Measurements from ENCODE around the gene PRDM15. TPM values are rescaled to one million over a fixed set of nuclear protein-coding genes. Genes with fewer than 3 reads are reported as not detected.

Gene PRDM15
- total RNA-seq, 5 donors from 2014 or later (not counting 1 experiment from before 2014, with no cell fraction given): 17.8 to 22.0 (median 20.7) TPM

DNA sequence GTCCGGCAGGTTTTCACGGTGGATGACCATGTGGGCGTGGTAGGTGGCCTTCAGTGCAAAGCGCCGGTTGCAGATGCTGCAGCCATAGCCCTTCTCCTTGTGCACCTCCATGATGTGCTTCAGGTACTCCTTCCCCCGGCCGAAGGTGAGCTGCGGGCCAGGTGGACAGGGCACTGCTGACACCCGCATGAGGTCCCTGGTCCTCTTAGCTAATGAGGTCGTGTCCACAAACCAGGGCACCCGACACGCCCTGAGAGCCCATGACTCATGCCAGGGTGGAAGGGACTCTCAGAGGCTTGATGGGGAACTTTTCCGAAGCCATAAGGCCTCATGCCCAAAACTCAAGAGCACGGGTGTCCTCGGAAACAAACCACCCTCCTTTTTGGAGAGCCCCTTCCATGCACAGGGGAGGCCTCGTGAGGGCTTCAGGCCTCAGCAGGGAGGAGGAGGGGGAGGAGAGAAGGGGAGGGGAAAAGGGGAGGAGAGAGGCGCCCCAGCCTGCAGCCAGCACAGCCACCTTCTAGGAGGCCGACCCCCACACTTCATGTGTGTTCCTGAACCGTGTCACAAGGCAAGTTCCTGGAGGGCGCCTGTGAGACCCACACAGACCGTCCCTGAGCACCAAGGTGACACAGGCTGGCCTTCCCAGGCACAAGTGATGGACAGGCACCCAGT, 57.9 kb downstream of the PRDM15 start:
- Mint-ChIP-seq H3K36me3 (peaks cover 34% of the 10 kb centered on the region), H3K27ac (no peak overlapping the region), H3K4me3 (no peak overlapping the region), H3K9me3 (no peaks in the 10 kb centered on the region), H3K4me1 (peaks cover 6 to 10% (median 7%) of the 10 kb centered on the region in 3 donors), H3K27me3 (no peaks in the 10 kb centered on the region)
- 94% methylated on average over 14 of the region's 21 CpGs for WGBS (ENCODE audit: insufficient coverage)
- no peak for DNase-seq
- CTCF ChIA-PET: no interaction called here
- Histone ChIP-seq H3K27me3 (replicated peaks in 1 of 2; ENCODE audit: control insufficient read depth in 2 of 2, extremely low read depth in 1 of 2, insufficient read depth in 2 of 2, low read length in 1 of 2) (no peaks in the 10 kb centered on the region), H3K36me3 (ENCODE audit: control insufficient read depth in 2 of 2, extremely low read depth in 1 of 2, insufficient read depth in 1 of 2, low read length in 1 of 2) (peaks cover 3 to 25% of the 10 kb centered on the region in 2 donors), H3K4me3 (ENCODE audit: control insufficient read depth in 1 of 2, extremely low read depth in 1 of 2, low read length in 1 of 2) (no peak overlapping the region), H3K9me3 (no peaks in the 10 kb centered on the region), H3K27ac (ENCODE audit: low read length) (no peak overlapping the region), H3K4me1 (ENCODE audit: control insufficient read depth in 1 of 2, extremely low read depth in 1 of 2, insufficient read depth in 2 of 2, low read length in 2 of 2) (no peaks in the 10 kb centered on the region)
- POLR2A ChIA-PET: no interaction called here
- no peak for ATAC-seq (replicated peaks in 1 of 4)

DNA sequence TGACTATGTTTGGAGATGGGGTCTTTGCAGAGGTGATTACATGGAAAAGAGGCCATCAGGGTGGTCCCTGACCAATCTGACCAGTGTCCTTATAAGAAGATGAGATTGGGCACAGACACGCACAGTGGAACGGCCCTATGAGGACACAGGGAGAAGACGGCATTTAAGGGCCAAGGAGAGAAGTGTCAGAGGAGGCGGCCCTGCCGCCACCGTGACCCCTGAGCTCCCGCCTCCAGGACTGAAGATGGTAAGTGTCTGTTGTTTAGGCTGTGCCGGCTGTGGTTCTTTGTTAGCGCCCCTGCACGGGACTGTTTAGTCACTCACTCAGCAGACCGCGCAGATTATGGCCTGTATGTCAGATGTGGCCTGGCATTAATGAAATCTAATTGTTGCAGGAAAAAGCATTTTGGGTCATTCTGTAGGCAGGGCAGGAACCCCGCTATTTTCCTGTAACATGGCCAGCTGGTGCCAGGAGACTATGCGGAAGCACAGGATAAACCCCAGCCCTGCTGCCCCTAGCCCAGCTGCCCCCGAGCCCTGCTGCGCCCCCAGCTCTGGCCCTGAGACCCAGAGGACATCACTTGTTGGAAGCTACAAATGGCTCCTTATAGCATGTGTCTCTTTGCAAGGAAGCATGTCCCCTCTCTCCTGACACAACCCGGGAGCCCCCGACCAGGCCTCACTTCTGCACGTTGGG, 58.6 kb downstream of the PRDM15 start:
- Mint-ChIP-seq H3K27ac (no peak overlapping the region), H3K36me3 (peaks cover 29% of the 10 kb centered on the region), H3K9me3 (no peaks in the 10 kb centered on the region), H3K27me3 (no peaks in the 10 kb centered on the region), H3K4me1 (peaks cover 6 to 10% (median 7%) of the 10 kb centered on the region in 3 donors), H3K4me3 (no peak overlapping the region)
- POLR2A ChIA-PET: no interaction called here
- ATAC-seq (replicated peaks in 1 of 4) (no peak), DNase-seq (no peak)
- Histone ChIP-seq H3K9me3 (no peaks in the 10 kb centered on the region), H3K27me3 (replicated peaks in 1 of 2; ENCODE audit: control insufficient read depth in 2 of 2, extremely low read depth in 1 of 2, insufficient read depth in 2 of 2, low read length in 1 of 2) (no peaks in the 10 kb centered on the region), H3K4me1 (ENCODE audit: control insufficient read depth in 1 of 2, extremely low read depth in 1 of 2, insufficient read depth in 2 of 2, low read length in 2 of 2) (no peaks in the 10 kb centered on the region), H3K36me3 (ENCODE audit: control insufficient read depth in 2 of 2, extremely low read depth in 1 of 2, insufficient read depth in 1 of 2, low read length in 1 of 2) (peaks cover 7 to 22% of the 10 kb centered on the region in 2 donors), H3K4me3 (ENCODE audit: control insufficient read depth in 1 of 2, extremely low read depth in 1 of 2, low read length in 1 of 2) (no peak overlapping the region), H3K27ac (ENCODE audit: low read length) (no peak overlapping the region)
- 95% methylated on average over 17 of the region's 19 CpGs for WGBS (ENCODE audit: insufficient coverage)
- CTCF ChIA-PET: no interaction called here

GRCh38 chr21:41819856-41820281, 59.3 kb downstream of the PRDM15 start:
- no peaks in the 10 kb centered on the region for H3K9me3 ChIP-seq
- no peaks in the 10 kb centered on the region for H3K27me3 ChIP-seq (replicated peaks in 1 of 2; ENCODE audit: control insufficient read depth in 2 of 2, extremely low read depth in 1 of 2, insufficient read depth in 2 of 2, low read length in 1 of 2)
- DNase-seq (no peak), ATAC-seq (replicated peaks in 1 of 4) (no peak)
- H3K4me3 ChIP-seq (ENCODE audit: control insufficient read depth in 1 of 2, extremely low read depth in 1 of 2, low read length in 1 of 2): no peak overlapping the region
- H3K4me1 ChIP-seq (ENCODE audit: control insufficient read depth in 1 of 2, extremely low read depth in 1 of 2, insufficient read depth in 2 of 2, low read length in 2 of 2): no peaks in the 10 kb centered on the region
- peaks cover 13 to 25% of the 10 kb centered on the region in 2 donors for H3K36me3 ChIP-seq (ENCODE audit: control insufficient read depth in 2 of 2, extremely low read depth in 1 of 2, insufficient read depth in 1 of 2, low read length in 1 of 2)
- ChIA-PET CTCF (no interaction called here), POLR2A (no interaction called here)
- no peak overlapping the region for H3K27ac ChIP-seq (ENCODE audit: low read length)
- Mint-ChIP-seq H3K9me3 (no peaks in the 10 kb centered on the region), H3K4me3 (no peak overlapping the region), H3K4me1 (peaks cover 6 to 10% (median 7%) of the 10 kb centered on the region in 3 donors), H3K27me3 (no peaks in the 10 kb centered on the region), H3K27ac (no peak overlapping the region), H3K36me3 (peaks cover 30% of the 10 kb centered on the region)
- 93% methylated on average over 9 of the region's 19 CpGs for WGBS (ENCODE audit: insufficient coverage)

GRCh38 chr21:41819236-41819855, 59.8 kb downstream of the PRDM15 start:
- Mint-ChIP-seq H3K9me3 (no peaks in the 10 kb centered on the region), H3K27ac (no peak overlapping the region)

GRCh38 chr21:41817877-41818855, 61.0 kb downstream of the PRDM15 start:
- H3K9me3 ChIP-seq: no peaks in the 10 kb centered on the region
- H3K4me1 ChIP-seq (ENCODE audit: control insufficient read depth in 1 of 2, extremely low read depth in 1 of 2, insufficient read depth in 2 of 2, low read length in 2 of 2): no peaks in the 10 kb centered on the region
- peaks cover 15 to 28% of the 10 kb centered on the region in 2 donors for H3K36me3 ChIP-seq (ENCODE audit: control insufficient read depth in 2 of 2, extremely low read depth in 1 of 2, insufficient read depth in 1 of 2, low read length in 1 of 2)
- ChIA-PET POLR2A (no interaction called here), CTCF (interaction anchor here in 1 of 2 donors (1.9 to 2.8 kb wide), 2 partner anchors 299 to 535 kb away, joined by 12 to 37 read pairs; no protein-coding TSS in a partner anchor)
- no peaks in the 10 kb centered on the region for H3K27me3 ChIP-seq (replicated peaks in 1 of 2; ENCODE audit: control insufficient read depth in 2 of 2, extremely low read depth in 1 of 2, insufficient read depth in 2 of 2, low read length in 1 of 2)
- Mint-ChIP-seq H3K9me3 (no peaks in the 10 kb centered on the region), H3K4me3 (no peak overlapping the region), H3K4me1 (peaks cover 6 to 10% (median 7%) of the 10 kb centered on the region in 3 donors), H3K27ac (no peak overlapping the region), H3K27me3 (no peaks in the 10 kb centered on the region), H3K36me3 (peaks cover 23% of the 10 kb centered on the region)
- H3K27ac ChIP-seq (ENCODE audit: low read length): no peak overlapping the region
- ATAC-seq (replicated peaks in 1 of 4): no peak
- 92% methylated on average over 11 of the region's 24 CpGs for WGBS (ENCODE audit: insufficient coverage)
- DNase-seq: no peak
- no peak overlapping the region for H3K4me3 ChIP-seq (ENCODE audit: control insufficient read depth in 1 of 2, extremely low read depth in 1 of 2, low read length in 1 of 2)

More at GRCh38 chr21:41819236-41819855, 59.8 kb downstream of the PRDM15 start:
- no peak overlapping the region for H3K4me3 ChIP-seq (ENCODE audit: control insufficient read depth in 1 of 2, extremely low read depth in 1 of 2, low read length in 1 of 2)
- no peaks in the 10 kb centered on the region for H3K4me1 ChIP-seq (ENCODE audit: control insufficient read depth in 1 of 2, extremely low read depth in 1 of 2, insufficient read depth in 2 of 2, low read length in 2 of 2)
- peaks cover 13 to 24% of the 10 kb centered on the region in 2 donors for H3K36me3 ChIP-seq (ENCODE audit: control insufficient read depth in 2 of 2, extremely low read depth in 1 of 2, insufficient read depth in 1 of 2, low read length in 1 of 2)
- no peaks in the 10 kb centered on the region for H3K27me3 ChIP-seq (replicated peaks in 1 of 2; ENCODE audit: control insufficient read depth in 2 of 2, extremely low read depth in 1 of 2, insufficient read depth in 2 of 2, low read length in 1 of 2)
- Mint-ChIP-seq H3K36me3 (peaks cover 32% of the 10 kb centered on the region), H3K27me3 (no peaks in the 10 kb centered on the region), H3K4me3 (no peak overlapping the region), H3K4me1 (peaks cover 6 to 10% (median 7%) of the 10 kb centered on the region in 3 donors)
- H3K27ac ChIP-seq (ENCODE audit: low read length): no peak overlapping the region
- POLR2A ChIA-PET: no interaction called here
- WGBS (ENCODE audit: insufficient coverage): 95% methylated on average over 20 of the region's 26 CpGs
- DNase-seq (no peak), ATAC-seq (replicated peaks in 1 of 4) (no peak)
- no peaks in the 10 kb centered on the region for H3K9me3 ChIP-seq
- CTCF ChIA-PET: no interaction called here
